HepG2 (cell line): Measurements from ENCODE around the gene RAP2A. TPM values are rescaled to one million over a fixed set of nuclear protein-coding genes. Genes with fewer than 3 reads are reported as not detected.

Experiments used
- ATAC-seq: fragments of 200-7000 bp; cut with Tn5 transposase; 3 replicates; pipeline ENCODE4 v1.9.1; 2020; ENCODE audit warnings: mild to moderate bottlenecking, moderate library complexity
- BruUV-seq: library from RNA; stranded (reverse); fragments of 400-500 nt; replicated peaks from 2 replicates; lab custom pipeline; 2021; lab: Mats Ljungman, UMichigan
- CTCF ChIA-PET: fragments of 300-600 bp; formaldehyde crosslinking; extraction: SDS; loops from one replicate; lab custom pipeline; 2021; ENCODE audit warnings: low total read pairs, inconsistent platforms, low intra/inter-chr PET ratio; lab: Yijun Ruan, JAX
- POLR2A ChIA-PET: fragments of 350-600 bp; sonication (Branson Sonifier 250); formaldehyde crosslinking; loops from one replicate; lab custom pipeline; 2020; ENCODE audit warnings: antibody characterized with exemption, inconsistent platforms; lab: Yijun Ruan, JAX
- DNase-seq: peaks from one replicate; pipeline ENCODE4 v3.0.0-alpha.2; 2015; ENCODE audit warnings: low spot score
- FAIRE-seq: peaks from 3 replicates; lab custom pipeline; 2011; peaks lifted over from hg19 to GRCh38; lab: Jason Lieb, UNC
- H2AFZ ChIP-seq: one replicate; pipeline ENCODE4 v1.6.1; 2011; ENCODE audit warnings: low read length, inconsistent platforms
- H3K27ac ChIP-seq: fragments of 300-600 bp; 3 replicates; pipeline ENCODE4 v1.8.0; 2011; ENCODE audit warnings: mixed run types, mild to moderate bottlenecking, mixed read lengths, low read length, inconsistent platforms; ENCODE audit not compliant: insufficient read depth; ENCODE audit errors: extremely low read length
- H3K27me3 ChIP-seq, 2 experiments: fragments of 200-600 bp in 1 of 2; 2 replicates in 1 of 2; 3 replicates in 1 of 2; pipeline versions ENCODE4 v1.6.0 to v1.8.0; 2011; ENCODE audit warnings: low read length in 2 of 2, mild to moderate bottlenecking in 2 of 2, moderate library complexity in 2 of 2, inconsistent platforms in 1 of 2; ENCODE audit not compliant: insufficient read depth in 2 of 2, control insufficient read depth in 1 of 2
- H3K36me3 ChIP-seq, 2 experiments: fragments of 200-600 bp in 1 of 2; replicated peaks in 1 of 2; 2 replicates in 1 of 2; 3 replicates in 1 of 2; pipeline versions ENCODE4 v1.5.1 to v1.8.0; 2011; ENCODE audit warnings: low read length in 2 of 2, inconsistent platforms in 1 of 2; ENCODE audit not compliant: insufficient read depth in 2 of 2, control insufficient read depth in 1 of 2
- H3K4me1 ChIP-seq: 2 replicates; pipeline ENCODE4 v1.5.1; 2012; ENCODE audit warnings: low read length, inconsistent platforms; ENCODE audit not compliant: insufficient read depth
- H3K4me2 ChIP-seq: 2 replicates; pipeline ENCODE4 v1.6.0; 2011; ENCODE audit warnings: low read depth, low read length, inconsistent platforms
- H3K4me3 ChIP-seq, 3 experiments: fragments of 200-600 bp in 1 of 3; sonication (generic), shearing (Covaris generic) in 1 of 3; replicated peaks in 1 of 3; 2 replicates each; pipeline ENCODE4 v1.5.1; 2011 to 2016; ENCODE audit warnings: low read length in 3 of 3, inconsistent platforms in 2 of 3, low read depth in 2 of 3, mild to moderate bottlenecking in 2 of 3, control low read depth in 1 of 3, mixed read lengths in 1 of 3; ENCODE audit not compliant: insufficient read depth in 1 of 3
- H3K79me2 ChIP-seq: one replicate; pipeline ENCODE4 v1.6.1; 2011; ENCODE audit warnings: low read length, inconsistent platforms; ENCODE audit not compliant: insufficient read depth
- H3K9ac ChIP-seq: 2 replicates; pipeline ENCODE4 v1.6.0; 2011; ENCODE audit warnings: mild to moderate bottlenecking, low read depth, low read length, inconsistent platforms; ENCODE audit not compliant: insufficient read depth
- H3K9me3 ChIP-seq: 2 replicates; pipeline ENCODE4 v1.5.1; 2012; ENCODE audit warnings: mild to moderate bottlenecking, low read length
- H4K20me1 ChIP-seq: 2 replicates; pipeline ENCODE4 v1.6.0; 2011; ENCODE audit warnings: inconsistent platforms, mild to moderate bottlenecking, low read length, moderate library complexity; ENCODE audit not compliant: insufficient read depth
- AHDC1 ChIP-seq: sonication (generic); formaldehyde crosslinking; IDR thresholded peaks from 2 replicates; pipeline ENCODE4 v1.5.1; 2020; ENCODE audit warnings: mild to moderate bottlenecking, missing genetic modification reagents, borderline replicate concordance
- CEBPG ChIP-seq: IDR thresholded peaks from 2 replicates; pipeline ENCODE4 v1.6.1; 2016
- DBP ChIP-seq: sonication (generic); formaldehyde crosslinking; IDR thresholded peaks from 2 replicates; pipeline ENCODE4 v1.4.0; 2020; ENCODE audit warnings: missing genetic modification reagents; ENCODE audit errors: not compliant biosample characterization
- IRF9 ChIP-seq: sonication (generic); formaldehyde crosslinking; IDR thresholded peaks from 2 replicates; pipeline ENCODE4 v1.8.0; 2022; ENCODE audit warnings: missing genetic modification reagents, mild to moderate bottlenecking, borderline replicate concordance
- KMT2A ChIP-seq: sonication (generic); formaldehyde crosslinking; IDR thresholded peaks from 2 replicates; pipeline ENCODE4 v1.4.0; 2020; ENCODE audit warnings: missing genetic modification reagents
- PBX2 ChIP-seq: IDR thresholded peaks from 2 replicates; pipeline ENCODE4 v1.6.1; 2016; ENCODE audit warnings: control low read depth
- SRSF9 ChIP-seq: fragments of 200-400 bp; formaldehyde crosslinking; IDR thresholded peaks from 2 replicates; pipeline ENCODE4 v1.6.1; 2018; ENCODE audit warnings: borderline replicate concordance, mild to moderate bottlenecking, low read depth, low read length; ENCODE audit not compliant: insufficient read depth, poor library complexity, severe bottlenecking
- STAT6 ChIP-seq: sonication (generic); formaldehyde crosslinking; IDR thresholded peaks from 2 replicates; pipeline ENCODE4 v1.4.0; 2020; ENCODE audit warnings: missing genetic modification reagents, mild to moderate bottlenecking, borderline replicate concordance
- ZFYVE20 ChIP-seq: sonication (generic); formaldehyde crosslinking; IDR thresholded peaks from 2 replicates; pipeline ENCODE4 v1.8.0; 2023; ENCODE audit warnings: low read depth, mild to moderate bottlenecking, moderate library complexity, missing genetic modification reagents, borderline replicate concordance
- ZKSCAN1 ChIP-seq: fragments of 150-350 bp; IDR thresholded peaks from 2 replicates; pipeline ENCODE4 v1.6.1; 2014; ENCODE audit warnings: low read length
- WGBS: methylation state at CpG from one replicate; pipeline ENCODE4 v1.1.6; 2017; ENCODE audit warnings: low lambda C conversion rate; 5-methylcytosine and 5-hydroxymethylcytosine counted together
- in situ Hi-C: cut with HindIII; loops from 2 replicates; pipeline ENCODE4 v1.10.0; 2017; ENCODE audit warnings: low pct_unique_long_range_greater_than_20kb; ENCODE audit not compliant: extremely low pct_ligation_motif_present
- intact Hi-C: fragments of 100-400 bp; cut with micrococcal nuclease; formaldehyde crosslinking; loops from one replicate; pipeline ENCODE4 v1.10.0; 2022; ENCODE audit not compliant: unreplicated experiment
- polyA plus RNA-seq, 8 experiments: library from polyadenylated mRNA; depleted of rRNA in 3 of 8; stranded (reverse) in 7 of 8; unstranded in 1 of 8; fragments of >200 nt; fragmentation: Illumina TruSeq in 4 of 8; extraction: Trizol in 4 of 8; gene quantifications; 2 replicates each; pipeline versions ENCODE4 v1.2.1 to v1.2.3, GENCODE V29; 2011 to 2016; ENCODE audit warnings: low read depth in 4 of 8, missing spikeins in 1 of 8, mixed read lengths in 1 of 8; ENCODE audit not compliant: insufficient read depth in 1 of 8
- total RNA-seq, 5 experiments: library from RNA; depleted of rRNA; stranded (reverse); fragments of >200 nt; fragmentation: Illumina TruSeq; extraction: Trizol; gene quantifications; 2 replicates each; pipeline ENCODE4 v1.2.3, GENCODE V29; 2016; ENCODE audit warnings: low read depth in 1 of 5

Gene RAP2A
- total and polyA plus RNA-seq, 2 of the 13 experiments (the other 11 are each of a cell fraction or from before 2014, with no cell fraction given), result 9.9 to 23.1 TPM

- no peak overlapping the region for H3K27ac ChIP-seq
- intact Hi-C loops, result no loop called here
- no peak overlapping the region for H3K9ac ChIP-seq
- H3K27me3 ChIP-seq, result no peaks in the 10 kb centered on the region
- no peak for ATAC-seq
- no peak overlapping the region for H2AFZ ChIP-seq
- H4K20me1 ChIP-seq, result peaks cover 3% of the 10 kb centered on the region; the same call in 1 of the 2 replicates
- DNase-seq, result no peak
- H3K36me3 ChIP-seq, result peaks cover 6 to 49% of the 10 kb centered on the region in 2 experiments
- WGBS, result 94% methylated on average over 3 of the region's 3 CpGs
- no peak overlapping the region for H3K4me3 ChIP-seq
- ChIA-PET POLR2A (no interaction called here), CTCF (no interaction called here)
- no peak for FAIRE-seq
- BruUV-seq, result no TSS peak
- in situ Hi-C loops, result no loop called here
- H3K4me1 ChIP-seq, result no peaks in the 10 kb centered on the region
- no peaks in the 10 kb centered on the region for H3K79me2 ChIP-seq
- H3K9me3 ChIP-seq, result no peaks in the 10 kb centered on the region
- H3K4me2 ChIP-seq, result no peak overlapping the region
- TF ChIP-seq IRF9 (CRISPR knock-in tag) (no peak), DBP (no peak), AHDC1 (no peak), KMT2A (CRISPR knock-in tag) (no peak), PBX2 (no peak), CEBPG (no peak), STAT6 (CRISPR knock-in tag) (no peak), SRSF9 (no peak), ZKSCAN1 (no peak), ZFYVE20 (CRISPR knock-in tag) (no peak)
Observed at GRCh38 chr13:97390941-97391600, 42.9 kb upstream of the RAP2A start.
